HEK293T (cell line): ENCODE results near the gene MYLK.

Experiments
- FOXA1 ChIP-seq: fragments of 450-650 bp; IDR thresholded peaks from 2 replicates; pipeline ENCODE4 v1.6.1; 2016; ENCODE audit warnings: mild to moderate bottlenecking
- HDGF ChIP-seq: fragments of 450-650 bp; IDR thresholded peaks from 2 replicates; pipeline ENCODE4 v1.6.1; 2017; ENCODE audit warnings: antibody characterized with exemption, borderline replicate concordance
- NFRKB ChIP-seq: fragments of 450-650 bp; IDR thresholded peaks from 2 replicates; pipeline ENCODE4 v1.6.1; 2016; ENCODE audit warnings: mild to moderate bottlenecking, moderate library complexity

DNA sequence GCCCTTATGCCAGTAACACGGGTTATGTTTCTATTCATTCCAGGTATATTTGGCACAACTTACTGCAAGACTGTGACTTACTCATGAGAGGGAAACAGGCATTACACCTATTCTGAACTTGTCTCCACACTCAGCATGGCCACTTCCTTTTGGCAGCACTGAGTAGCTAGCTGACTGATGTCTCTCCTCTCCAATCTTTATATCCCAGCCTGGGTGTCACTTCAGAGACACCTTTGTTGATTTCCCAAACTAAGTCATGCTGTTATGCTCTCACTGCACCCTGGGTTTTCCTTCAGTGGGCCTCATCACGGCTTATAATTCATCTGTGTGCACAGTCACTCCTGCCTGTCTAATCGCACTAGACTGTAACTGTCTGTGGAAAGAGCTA is 114.8 kb downstream of the MYLK start:
- no peak for TF ChIP-seq HDGF
- TF ChIP-seq NFRKB = no peak
- no peak for TF ChIP-seq FOXA1
